ENCODE data around the gene FOXN3. TPM values are rescaled to one million over a fixed set of nuclear protein-coding genes. Genes with fewer than 3 reads are reported as not detected.

FOXN3 gene
- polyA plus RNA-seq, 2 of the 4 experiments (the other 2 are of a cell fraction) = 6.0 to 6.4 TPM

GRCh38 chr14:89349171-89350008 is 67.6 kb downstream of the FOXN3 start:
- WGBS (ENCODE audit: missing lambda C conversion rate) = 91% methylated on average over 8 of the region's 8 CpGs
- Histone ChIP-seq H3K27ac (no peak overlapping the region), H3K9me3 (no peaks in the 10 kb centered on the region), H3K4me2 (no peak overlapping the region), H3K4me1 (peaks cover 11% of the 10 kb centered on the region; the same call in 2 of the 3 replicates), H3K4me3 (no peak overlapping the region)
- FAIRE-seq (no peak), ATAC-seq (no peak), DNase-seq (ENCODE audit: low read depth in 1 of 2, low spot score in 1 of 2) (peak in 1 of 2 experiments; percentile 35)
- TF ChIP-seq JUN (IDR thresholded peaks at IDR 0.05) = no peak
- TF ChIP-seq CBX8 (IDR thresholded peaks at IDR 0.05) = no peak
- POLR2A ChIA-PET = no interaction called here
- CTCF ChIA-PET = no interaction called here

- whole genome bisulfite sequencing (ENCODE audit: missing lambda C conversion rate) = 64% methylated on average over 5 of the region's 5 CpGs
- Histone ChIP-seq H3K9me3 (no peaks in the 10 kb centered on the region), H3K4me3 (no peak overlapping the region), H3K4me2 (no peak overlapping the region), H3K27ac (no peak overlapping the region), H3K4me1 (peaks cover 11% of the 10 kb centered on the region; the same call in 2 of the 3 replicates)
- TF ChIP-seq FOSB (CRISPR knock-in tag; IDR thresholded peaks at IDR 0.05) (no peak), E2F6 (IDR thresholded peaks at IDR 0.05; ENCODE audit: borderline replicate concordance, low read depth) (no peak), MAZ (IDR thresholded peaks at IDR 0.05; ENCODE audit: borderline replicate concordance, low read depth, low read length) (no peak), CEBPB (IDR thresholded peaks at IDR 0.05) (no peak), JUNB (IDR thresholded peaks at IDR 0.05) (no peak), ZFP36 (IDR thresholded peaks at IDR 0.05; ENCODE audit: borderline replicate concordance, partially characterized antibody) (no peak), GATA3 (IDR thresholded peaks at IDR 0.05; ENCODE audit: borderline replicate concordance) (no peak)
- no peak for FAIRE-seq
- DNase-seq (ENCODE audit: low read depth in 1 of 2, low spot score in 1 of 2) = no peak
- CTCF ChIA-PET = no interaction called here
- no peak for ATAC-seq
- POLR2A ChIA-PET = no interaction called here
Observed at GRCh38 chr14:89348722-89349121, 68.3 kb downstream of the FOXN3 start.

DNA sequence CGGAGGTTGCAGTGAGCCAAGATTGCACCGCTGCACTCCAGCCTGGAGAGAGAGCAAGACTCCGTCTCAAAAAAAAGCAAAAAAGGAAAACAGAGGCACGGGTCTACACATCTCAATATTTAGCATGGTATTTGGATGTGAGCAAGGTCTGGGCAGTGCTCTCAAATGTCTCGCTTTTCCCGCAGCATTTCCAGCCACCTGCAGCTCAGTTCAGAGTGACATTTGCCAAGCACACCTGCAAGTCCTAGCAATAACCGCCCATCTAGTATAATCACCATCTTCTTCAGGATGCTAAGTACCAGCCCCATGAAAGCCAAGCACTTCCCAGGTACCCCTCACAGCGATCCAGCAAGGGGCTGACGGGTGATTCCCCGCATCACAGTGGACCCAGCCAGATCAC is 69.1 kb downstream of the FOXN3 start:
- Histone ChIP-seq H3K4me1 (peaks cover 11% of the 10 kb centered on the region; the same call in 2 of the 3 replicates), H3K4me2 (no peak overlapping the region), H3K9me3 (no peaks in the 10 kb centered on the region), H3K27ac (no peak overlapping the region), H3K4me3 (no peak overlapping the region)
- TF ChIP-seq PHF8 (IDR thresholded peaks at IDR 0.05; ENCODE audit: borderline replicate concordance, low read depth) (no peak), PBX3 (IDR thresholded peaks at IDR 0.05) (no peak), HEYL (CRISPR knock-in tag; IDR thresholded peaks at IDR 0.05) (no peak), KDM1A (IDR thresholded peaks at IDR 0.05; ENCODE audit: low read depth) (no peak), ZC3H11A (IDR thresholded peaks at IDR 0.05) (no peak), GATA3 (IDR thresholded peaks at IDR 0.05; ENCODE audit: borderline replicate concordance) (no peak), KDM5A (IDR thresholded peaks at IDR 0.05) (no peak), E2F6 (IDR thresholded peaks at IDR 0.05; ENCODE audit: borderline replicate concordance, low read depth) (no peak), BCL3 (IDR thresholded peaks at IDR 0.05) (no peak), ELK1 (IDR thresholded peaks at IDR 0.05; ENCODE audit: low read depth, low read length) (no peak), MAX (IDR thresholded peaks at IDR 0.05) (no peak), SMC3 (IDR thresholded peaks at IDR 0.05) (no peak), ZFP36 (IDR thresholded peaks at IDR 0.05; ENCODE audit: borderline replicate concordance, partially characterized antibody) (no peak), EHF (CRISPR knock-in tag; IDR thresholded peaks at IDR 0.05) (no peak), HDAC2 (IDR thresholded peaks at IDR 0.05) (no peak), FOSL2 (IDR thresholded peaks at IDR 0.05) (no peak), FOSL2 (CRISPR knock-in tag; IDR thresholded peaks at IDR 0.05) (no peak)
- TF ChIP-seq, protein P1, sequence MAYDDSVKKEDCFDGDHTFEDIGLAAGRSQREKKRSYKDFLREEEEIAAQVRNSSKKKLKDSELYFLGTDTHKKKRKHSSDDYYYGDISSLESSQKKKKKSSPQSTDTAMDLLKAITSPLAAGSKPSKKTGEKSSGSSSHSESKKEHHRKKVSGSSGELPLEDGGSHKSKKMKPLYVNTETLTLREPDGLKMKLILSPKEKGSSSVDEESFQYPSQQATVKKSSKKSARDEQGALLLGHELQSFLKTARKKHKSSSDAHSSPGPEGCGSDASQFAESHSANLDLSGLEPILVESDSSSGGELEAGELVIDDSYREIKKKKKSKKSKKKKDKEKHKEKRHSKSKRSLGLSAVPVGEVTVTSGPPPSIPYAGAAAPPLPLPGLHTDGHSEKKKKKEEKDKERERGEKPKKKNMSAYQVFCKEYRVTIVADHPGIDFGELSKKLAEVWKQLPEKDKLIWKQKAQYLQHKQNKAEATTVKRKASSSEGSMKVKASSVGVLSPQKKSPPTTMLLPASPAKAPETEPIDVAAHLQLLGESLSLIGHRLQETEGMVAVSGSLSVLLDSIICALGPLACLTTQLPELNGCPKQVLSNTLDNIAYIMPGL (CRISPR knock-in tag; IDR thresholded peaks at IDR 0.05; ENCODE audit: borderline replicate concordance) = no peak
- FAIRE-seq (no peak), DNase-seq (ENCODE audit: low read depth in 1 of 2, low spot score in 1 of 2) (no peak), ATAC-seq (no peak)
- ChIA-PET POLR2A (no interaction called here), CTCF (interaction anchor here (1.4 kb wide), 1 partner anchor 12 kb away, joined by 4 read pairs; no protein-coding TSS in a partner anchor)
- WGBS (ENCODE audit: missing lambda C conversion rate) = 81% methylated on average over 10 of the region's 10 CpGs
